Activated naive CD4-positive, alpha-beta T cell treated with anti-CD3 and anti-CD28 coated beads, Interleukin-2, amount 50 U/mL, for 24 hours (primary cell): ENCODE measurements around the gene PRMT5.
A peak's percentile ranks its signal among the peaks of the same experiment; 100 is the strongest.

Experiments
- H3K27ac Mint-ChIP-seq: one replicate; pipeline ENCODE4 v1.8.0; 2021; ENCODE audit warnings: mild to moderate bottlenecking, mixed read lengths
- H3K27me3 Mint-ChIP-seq: one replicate; pipeline ENCODE4 v1.8.0; 2021; ENCODE audit warnings: mixed read lengths
- H3K36me3 Mint-ChIP-seq: one replicate; pipeline ENCODE4 v1.8.0; 2021; ENCODE audit warnings: mixed read lengths
- H3K4me1 Mint-ChIP-seq: one replicate; pipeline ENCODE4 v1.8.0; 2021; ENCODE audit warnings: mixed read lengths
- H3K4me3 Mint-ChIP-seq: one replicate; pipeline ENCODE4 v1.8.0; 2021; ENCODE audit warnings: mild to moderate bottlenecking, mixed read lengths
- H3K9me3 Mint-ChIP-seq: one replicate; pipeline ENCODE4 v1.8.0; 2021; ENCODE audit warnings: mixed read lengths

Gene PRMT5

DNA sequence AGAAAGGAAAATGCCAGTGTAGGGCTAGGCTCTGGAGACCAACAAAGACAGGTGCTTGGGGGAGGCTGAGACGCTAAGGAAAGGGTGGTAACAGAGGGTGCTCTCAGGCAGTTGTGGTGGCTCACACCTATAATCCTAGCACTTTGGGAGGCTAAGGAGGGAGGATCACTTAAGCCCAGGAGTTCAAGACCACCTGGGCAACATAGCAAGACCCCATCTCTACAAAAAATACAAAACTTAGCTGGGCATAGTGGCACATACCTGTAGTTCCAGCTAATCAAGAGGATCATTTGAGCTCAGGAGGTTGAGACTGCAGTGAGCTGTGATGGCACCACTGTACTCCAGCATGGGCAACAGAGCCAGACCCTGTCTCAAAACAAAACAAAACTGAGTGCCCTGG is 33.8 kb downstream of the PRMT5 start:
- Mint-ChIP-seq H3K4me3 (no peak overlapping the region), H3K27ac (no peak overlapping the region), H3K27me3 (no peaks in the 10 kb centered on the region), H3K36me3 (peaks cover 5% of the 10 kb centered on the region), H3K4me1 (peaks cover 15% of the 10 kb centered on the region), H3K9me3 (no peaks in the 10 kb centered on the region)

GRCh38 chr14:22893706-22894105 is 35.5 kb downstream of the PRMT5 start:
- H3K4me1 Mint-ChIP-seq: peaks cover 22% of the 10 kb centered on the region
- H3K27ac Mint-ChIP-seq: no peak overlapping the region
- H3K4me3 Mint-ChIP-seq: no peak overlapping the region
- peaks cover 3% of the 10 kb centered on the region for H3K36me3 Mint-ChIP-seq
- H3K9me3 Mint-ChIP-seq: no peaks in the 10 kb centered on the region
- no peaks in the 10 kb centered on the region for H3K27me3 Mint-ChIP-seq

DNA sequence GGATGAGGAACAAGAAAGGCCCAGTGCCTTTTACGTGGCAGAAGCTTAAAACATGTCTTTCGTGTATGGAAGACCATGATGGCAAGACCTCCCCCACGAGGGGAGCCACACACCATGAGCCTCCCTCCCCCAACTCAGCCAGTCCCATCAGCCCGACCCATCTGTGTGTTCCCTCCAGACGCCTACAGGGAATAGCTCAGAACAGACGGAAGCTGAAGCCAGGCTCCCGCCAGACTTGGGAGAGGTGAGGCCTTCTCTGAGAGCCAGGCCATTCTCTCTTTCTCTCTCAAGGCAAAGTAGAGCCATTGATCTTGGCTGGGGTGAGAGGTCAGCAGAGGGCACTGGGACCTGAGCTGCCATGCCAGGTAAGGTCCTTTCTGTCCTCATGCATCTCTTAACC is 36.7 kb downstream of the PRMT5 start:
- Mint-ChIP-seq H3K36me3 (peaks cover 2% of the 10 kb centered on the region), H3K9me3 (no peaks in the 10 kb centered on the region), H3K4me1 (peaks cover 26% of the 10 kb centered on the region), H3K4me3 (no peak overlapping the region), H3K27me3 (no peaks in the 10 kb centered on the region), H3K27ac (no peak overlapping the region)

- no peak overlapping the region for H3K27ac Mint-ChIP-seq
- H3K4me1 Mint-ChIP-seq: peaks cover 40% of the 10 kb centered on the region
- H3K36me3 Mint-ChIP-seq: peaks cover 2% of the 10 kb centered on the region
- no peaks in the 10 kb centered on the region for H3K9me3 Mint-ChIP-seq
- no peak overlapping the region for H3K4me3 Mint-ChIP-seq
- no peaks in the 10 kb centered on the region for H3K27me3 Mint-ChIP-seq
Observed at GRCh38 chr14:22890416-22890815, 38.8 kb downstream of the PRMT5 start.

DNA sequence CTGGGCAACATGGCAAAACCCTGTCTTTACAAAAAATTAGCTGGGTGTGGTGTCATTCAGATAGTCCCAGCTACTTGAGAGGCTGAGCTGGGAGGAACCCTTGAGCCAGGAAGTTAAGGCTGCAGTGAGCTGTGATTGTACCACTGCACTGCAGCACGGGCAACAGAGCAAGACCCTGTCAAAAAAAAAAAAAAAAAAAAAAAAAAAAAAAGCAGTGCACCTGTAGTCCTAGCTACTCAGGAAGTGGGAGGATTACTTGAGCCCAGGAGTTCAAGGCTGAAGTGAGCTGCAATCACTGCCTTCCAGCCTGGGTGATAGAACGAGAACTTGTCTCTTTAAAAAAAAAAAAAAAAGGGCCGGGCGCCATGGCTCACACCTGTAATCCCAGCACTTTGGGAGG is 40.5 kb downstream of the PRMT5 start:
- Mint-ChIP-seq H3K27me3 (no peaks in the 10 kb centered on the region), H3K36me3 (peaks cover 2% of the 10 kb centered on the region), H3K9me3 (no peaks in the 10 kb centered on the region), H3K4me3 (no peak overlapping the region), H3K27ac (no peak overlapping the region), H3K4me1 (peaks cover 54% of the 10 kb centered on the region)

DNA sequence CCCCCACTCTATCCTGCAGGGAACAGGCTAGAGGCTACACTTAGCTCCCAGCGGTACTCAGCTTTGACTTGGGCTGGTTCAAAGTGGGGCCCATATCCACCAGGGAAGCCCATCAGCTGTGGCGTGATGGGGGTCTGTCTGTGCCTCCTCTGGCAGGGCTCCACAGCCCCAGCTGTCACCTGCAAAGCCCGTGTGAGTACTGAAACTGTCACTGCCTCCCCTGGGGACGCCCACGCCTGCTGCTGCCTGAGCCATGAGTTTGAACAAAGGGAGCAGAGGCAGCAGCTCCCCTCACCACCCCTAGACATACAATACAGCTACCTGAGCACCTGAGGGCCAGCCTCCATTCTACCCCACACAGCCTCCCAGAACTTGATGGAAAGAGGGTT is 41.2 kb downstream of the PRMT5 start:
- H3K27ac Mint-ChIP-seq: peak overlapping the region; percentile 93

DNA sequence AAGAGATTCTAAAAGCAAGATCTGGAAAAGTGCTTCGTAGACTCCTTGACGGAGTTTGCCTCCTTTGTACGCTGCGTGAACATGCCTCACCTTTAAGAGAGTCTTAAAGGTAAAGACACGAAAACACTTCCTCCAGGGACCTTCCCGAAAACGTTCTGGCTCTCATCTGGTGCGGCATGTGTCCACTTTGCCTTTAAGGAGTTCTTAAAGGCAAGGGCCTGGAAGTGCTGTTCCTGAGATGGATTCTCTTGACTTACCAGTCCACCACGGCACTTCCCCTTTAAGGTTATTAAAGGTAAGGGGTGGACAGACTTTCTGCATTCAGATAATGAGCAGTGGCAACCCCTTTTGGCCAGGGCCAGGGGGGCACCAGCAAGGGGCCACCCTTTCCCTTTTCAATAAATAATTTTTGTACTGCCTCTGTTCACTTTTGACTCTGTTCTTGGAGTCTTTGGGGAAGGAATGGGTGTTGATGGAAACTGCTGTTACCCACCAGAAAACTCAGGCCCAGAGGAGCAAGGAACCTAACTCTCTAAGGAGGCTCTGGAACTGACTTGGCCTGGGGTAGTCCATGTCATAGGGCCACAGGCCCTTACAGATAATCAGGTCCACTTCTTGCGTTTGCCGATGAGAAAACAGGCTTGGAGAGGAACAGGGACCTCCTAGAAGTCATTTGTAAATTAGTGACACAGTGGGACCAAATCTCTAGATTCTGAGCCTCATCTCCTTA is 41.8 kb downstream of the PRMT5 start:
- Mint-ChIP-seq H3K4me1 (peaks cover 65% of the 10 kb centered on the region), H3K36me3 (no peaks in the 10 kb centered on the region), H3K9me3 (no peaks in the 10 kb centered on the region), H3K27me3 (no peaks in the 10 kb centered on the region), H3K4me3 (peak overlapping the region; percentile 92), H3K27ac (peak overlapping the region; percentile 93)

More for the DNA sequence above, 41.2 kb downstream of the PRMT5 start:
- Mint-ChIP-seq H3K36me3 (no peaks in the 10 kb centered on the region), H3K4me1 (peaks cover 59% of the 10 kb centered on the region), H3K27me3 (no peaks in the 10 kb centered on the region), H3K4me3 (peak overlapping the region; percentile 92), H3K9me3 (no peaks in the 10 kb centered on the region)

DNA sequence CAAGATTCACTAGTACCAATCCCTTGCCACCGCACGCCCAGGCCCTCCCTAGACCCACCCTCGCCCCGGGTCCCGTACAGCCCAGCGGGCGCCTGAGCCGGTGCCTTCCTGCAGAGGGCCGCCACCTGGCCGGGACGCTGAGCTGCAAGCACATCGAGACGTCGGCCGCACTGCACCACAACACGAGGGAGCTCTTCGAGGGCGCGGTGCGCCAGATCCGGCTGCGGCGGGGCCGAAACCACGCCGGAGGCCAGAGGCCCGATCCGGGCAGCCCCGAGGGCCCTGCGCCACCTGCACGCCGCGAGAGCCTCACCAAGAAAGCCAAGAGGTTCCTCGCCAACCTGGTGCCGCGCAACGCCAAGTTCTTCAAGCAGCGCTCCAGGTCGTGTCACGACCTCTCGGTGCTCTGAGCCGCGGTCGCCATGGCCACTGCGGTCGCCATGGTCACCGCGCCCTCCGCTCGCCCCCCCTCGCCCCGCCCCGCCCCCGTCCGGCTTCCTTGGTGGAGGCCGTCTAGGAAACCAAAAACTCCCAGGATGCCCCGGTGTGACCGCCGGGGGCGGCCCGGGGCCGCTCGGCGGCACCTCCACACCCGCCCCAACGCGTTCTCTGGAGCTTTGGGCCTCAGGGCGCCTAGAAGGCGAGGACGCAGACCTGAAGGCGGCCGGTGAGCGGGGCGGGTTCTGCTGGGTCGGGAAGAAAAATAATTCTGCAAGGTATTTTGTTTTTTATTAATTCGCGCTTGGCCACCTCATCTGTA is 42.5 kb downstream of the PRMT5 start:
- Mint-ChIP-seq H3K27ac (peak overlapping the region; percentile 93), H3K9me3 (no peaks in the 10 kb centered on the region), H3K36me3 (no peaks in the 10 kb centered on the region), H3K4me3 (peak overlapping the region; percentile 92), H3K4me1 (peaks cover 71% of the 10 kb centered on the region), H3K27me3 (no peaks in the 10 kb centered on the region)

- H3K27ac Mint-ChIP-seq: peak overlapping the region; percentile 53
- no peaks in the 10 kb centered on the region for H3K27me3 Mint-ChIP-seq
- H3K9me3 Mint-ChIP-seq: no peaks in the 10 kb centered on the region
- H3K4me3 Mint-ChIP-seq: peak overlapping the region; percentile 50
- no peaks in the 10 kb centered on the region for H3K36me3 Mint-ChIP-seq
- peaks cover 74% of the 10 kb centered on the region for H3K4me1 Mint-ChIP-seq
Observed at GRCh38 chr14:22885975-22886374, 43.2 kb downstream of the PRMT5 start.

DNA sequence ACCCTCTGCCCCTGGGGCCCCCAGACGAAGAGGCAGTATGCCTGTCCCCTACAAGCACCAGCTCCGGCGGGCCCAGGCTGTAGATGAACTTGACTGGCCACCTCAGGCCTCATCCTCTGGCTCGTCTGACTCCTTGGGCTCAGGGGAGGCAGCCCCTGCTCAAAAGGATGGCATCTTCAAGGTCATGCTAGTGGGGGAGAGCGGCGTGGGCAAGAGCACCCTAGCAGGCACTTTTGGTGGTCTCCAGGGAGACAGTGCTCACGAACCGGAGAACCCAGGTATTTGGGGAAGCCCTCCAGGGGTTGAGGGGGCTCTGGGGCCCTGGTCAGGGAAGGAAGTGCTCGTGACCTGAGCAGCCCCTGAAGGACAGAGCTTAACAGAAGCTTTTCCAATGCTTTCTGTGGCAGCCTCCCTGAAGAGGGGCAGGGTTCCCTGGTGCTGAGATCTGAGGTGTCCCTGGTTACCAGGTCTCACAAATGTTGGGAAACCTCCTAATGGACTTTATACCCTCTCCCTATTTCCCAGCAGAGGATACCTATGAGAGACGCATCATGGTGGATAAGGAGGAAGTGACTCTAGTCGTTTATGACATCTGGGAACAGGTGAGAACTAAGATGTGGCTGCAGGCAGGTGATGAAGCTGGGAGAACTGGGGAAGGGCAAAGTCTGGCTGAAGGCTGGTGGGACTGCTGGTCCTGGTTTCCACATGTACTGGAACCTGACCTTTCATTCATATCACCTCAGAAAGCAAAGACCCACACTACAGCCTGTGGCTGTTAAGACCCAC is 44.2 kb downstream of the PRMT5 start:
- H3K4me1 Mint-ChIP-seq: peaks cover 68% of the 10 kb centered on the region
- H3K4me3 Mint-ChIP-seq: peak overlapping the region; percentile 62
- peak overlapping the region; percentile 38 for H3K27ac Mint-ChIP-seq
- H3K36me3 Mint-ChIP-seq: no peaks in the 10 kb centered on the region
- H3K27me3 Mint-ChIP-seq: no peaks in the 10 kb centered on the region
- H3K9me3 Mint-ChIP-seq: no peaks in the 10 kb centered on the region

GRCh38 chr14:22884076-22884737 is 45.0 kb downstream of the PRMT5 start:
- H3K9me3 Mint-ChIP-seq: no peaks in the 10 kb centered on the region
- peaks cover 2% of the 10 kb centered on the region for H3K36me3 Mint-ChIP-seq
- H3K4me1 Mint-ChIP-seq: peaks cover 61% of the 10 kb centered on the region
- H3K27ac Mint-ChIP-seq: no peak overlapping the region
- H3K27me3 Mint-ChIP-seq: no peaks in the 10 kb centered on the region
- H3K4me3 Mint-ChIP-seq: no peak overlapping the region

GRCh38 chr14:22883173-22883976 is 45.8 kb downstream of the PRMT5 start, which contains the start of gene REM2:
Gene REM2, plus strand, starts transcription at chr14:22883222. Its CDS starts 66 bp downstream, at chr14:22883288.
- Mint-ChIP-seq H3K27me3 (no peaks in the 10 kb centered on the region), H3K4me3 (no peak within 1 kb of the TSS), H3K9me3 (no peaks in the 10 kb centered on the region), H3K4me1 (peaks cover 58% of the 10 kb centered on the region), H3K36me3 (peaks cover 2% of the 10 kb centered on the region), H3K27ac (peak within 1 kb of the TSS; percentile 46)

GRCh38 chr14:22882529-22883172 is 46.5 kb downstream of the PRMT5 start:
- Mint-ChIP-seq H3K27me3 (no peaks in the 10 kb centered on the region), H3K4me3 (no peak overlapping the region), H3K9me3 (no peaks in the 10 kb centered on the region), H3K27ac (no peak overlapping the region), H3K4me1 (peaks cover 51% of the 10 kb centered on the region), H3K36me3 (peaks cover 5% of the 10 kb centered on the region)

DNA sequence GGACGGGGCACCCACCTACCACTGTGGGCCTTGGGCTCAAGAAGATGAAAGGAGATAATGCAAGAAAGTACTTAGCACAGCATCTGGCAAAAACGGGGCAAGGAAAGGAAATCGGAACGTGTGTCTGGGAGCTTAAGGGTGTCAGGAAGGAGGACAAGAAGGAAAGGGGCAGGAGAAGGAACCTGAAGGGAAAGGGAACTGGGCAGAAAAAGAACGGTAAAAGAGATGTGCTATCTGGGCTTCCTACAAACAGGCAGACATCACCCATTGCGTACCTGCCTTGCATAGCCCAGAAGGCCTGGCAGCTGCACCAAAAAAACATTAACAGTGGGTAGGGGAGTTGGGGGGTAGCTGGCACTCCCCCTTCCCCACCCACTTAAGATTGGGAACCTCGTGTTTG is 47.1 kb downstream of the PRMT5 start:
- no peaks in the 10 kb centered on the region for H3K9me3 Mint-ChIP-seq
- peak overlapping the region; percentile 7 for H3K27ac Mint-ChIP-seq
- H3K4me1 Mint-ChIP-seq: peaks cover 45% of the 10 kb centered on the region
- peaks cover 5% of the 10 kb centered on the region for H3K36me3 Mint-ChIP-seq
- H3K4me3 Mint-ChIP-seq: no peak overlapping the region
- no peaks in the 10 kb centered on the region for H3K27me3 Mint-ChIP-seq
